ENCODE results near the gene MUC5AC. TPM values are rescaled to one million over a fixed set of nuclear protein-coding genes. Genes with fewer than 3 reads are reported as not detected.

The MUC5AC gene
- total RNA-seq, 1 experiment from 2014 or later: not detected

- no peak for DNase-seq (ENCODE audit: low spot score)
- H3K4me1 ChIP-seq (ENCODE audit: insufficient read depth, low read length, poor library complexity, severe bottlenecking): no peaks in the 10 kb centered on the region
- ChIA-PET CTCF (no interaction called here), POLR2A (ENCODE audit: low non-redundant PET) (no interaction called here)
- BruUV-seq (replicated peaks): no TSS peak
- peaks cover 4% of the 10 kb centered on the region for H3K27me3 ChIP-seq (replicated peaks; ENCODE audit: insufficient read depth, low read depth, low read length, poor library complexity)
- no peak overlapping the region for H3K27ac ChIP-seq (ENCODE audit: low read depth, low read length, poor library complexity, severe bottlenecking)
- TF ChIP-seq EZH2 (IDR thresholded peaks at IDR 0.05; ENCODE audit: borderline replicate concordance, low read depth, low read length, poor library complexity, severe bottlenecking) (no peak), CTCF (conservative IDR thresholded peaks at IDR 0.05; ENCODE audit: low read depth, low read length) (no peak)
- intact Hi-C loops (cut with micrococcal nuclease; ENCODE audit: unreplicated experiment): no loop called here
- no peaks in the 10 kb centered on the region for H3K9me3 ChIP-seq (ENCODE audit: low read depth, low read length, poor library complexity, severe bottlenecking)
- H3K4me3 ChIP-seq (ENCODE audit: low read depth, low read length, poor library complexity, severe bottlenecking): no peak overlapping the region
- H3K36me3 ChIP-seq (ENCODE audit: insufficient read depth, low read length, poor library complexity, severe bottlenecking): no peaks in the 10 kb centered on the region
Measured at GRCh38 chr11:1201395-1202153, 43.8 kb downstream of the MUC5AC start.

GRCh38 chr11:1202154-1202775 lies 44.5 kb downstream of the MUC5AC start:
- CTCF ChIA-PET: no interaction called here
- POLR2A ChIA-PET (ENCODE audit: low non-redundant PET): no interaction called here
- TF ChIP-seq CTCF (conservative IDR thresholded peaks at IDR 0.05; ENCODE audit: low read depth, low read length) (no peak), EZH2 (IDR thresholded peaks at IDR 0.05; ENCODE audit: borderline replicate concordance, low read depth, low read length, poor library complexity, severe bottlenecking) (no peak)
- no peaks in the 10 kb centered on the region for H3K36me3 ChIP-seq (ENCODE audit: insufficient read depth, low read length, poor library complexity, severe bottlenecking)
- peaks cover 4% of the 10 kb centered on the region for H3K27me3 ChIP-seq (replicated peaks; ENCODE audit: insufficient read depth, low read depth, low read length, poor library complexity)
- DNase-seq (ENCODE audit: low spot score): peak; percentile 42
- no peak overlapping the region for H3K27ac ChIP-seq (ENCODE audit: low read depth, low read length, poor library complexity, severe bottlenecking)
- intact Hi-C loops (cut with micrococcal nuclease; ENCODE audit: unreplicated experiment): no loop called here
- no peaks in the 10 kb centered on the region for H3K9me3 ChIP-seq (ENCODE audit: low read depth, low read length, poor library complexity, severe bottlenecking)
- H3K4me3 ChIP-seq (ENCODE audit: low read depth, low read length, poor library complexity, severe bottlenecking): no peak overlapping the region
- H3K4me1 ChIP-seq (ENCODE audit: insufficient read depth, low read length, poor library complexity, severe bottlenecking): no peaks in the 10 kb centered on the region
- no TSS peak for BruUV-seq (replicated peaks)

- DNase-seq (ENCODE audit: low spot score): peak; percentile 63
- H3K9me3 ChIP-seq (ENCODE audit: low read depth, low read length, poor library complexity, severe bottlenecking): no peaks in the 10 kb centered on the region
- peaks cover 4% of the 10 kb centered on the region for H3K27me3 ChIP-seq (replicated peaks; ENCODE audit: insufficient read depth, low read depth, low read length, poor library complexity)
- no TSS peak for BruUV-seq (replicated peaks)
- no peaks in the 10 kb centered on the region for H3K36me3 ChIP-seq (ENCODE audit: insufficient read depth, low read length, poor library complexity, severe bottlenecking)
- ChIA-PET CTCF (no interaction called here), POLR2A (ENCODE audit: low non-redundant PET) (no interaction called here)
- no peak overlapping the region for H3K4me3 ChIP-seq (ENCODE audit: low read depth, low read length, poor library complexity, severe bottlenecking)
- TF ChIP-seq EZH2 (IDR thresholded peaks at IDR 0.05; ENCODE audit: borderline replicate concordance, low read depth, low read length, poor library complexity, severe bottlenecking): no peak
- peak; percentile 86 for TF ChIP-seq CTCF (conservative IDR thresholded peaks at IDR 0.05; ENCODE audit: low read depth, low read length)
- no peak overlapping the region for H3K27ac ChIP-seq (ENCODE audit: low read depth, low read length, poor library complexity, severe bottlenecking)
- H3K4me1 ChIP-seq (ENCODE audit: insufficient read depth, low read length, poor library complexity, severe bottlenecking): no peaks in the 10 kb centered on the region
- intact Hi-C loops (cut with micrococcal nuclease; ENCODE audit: unreplicated experiment): loop anchor here (1.0 kb wide), 1 partner anchor 312 kb away; no protein-coding TSS in a partner anchor
Measured at GRCh38 chr11:1202776-1203504, 45.2 kb downstream of the MUC5AC start.
